ENCODE results near the gene JAGN1.

The JAGN1 gene

DNA sequence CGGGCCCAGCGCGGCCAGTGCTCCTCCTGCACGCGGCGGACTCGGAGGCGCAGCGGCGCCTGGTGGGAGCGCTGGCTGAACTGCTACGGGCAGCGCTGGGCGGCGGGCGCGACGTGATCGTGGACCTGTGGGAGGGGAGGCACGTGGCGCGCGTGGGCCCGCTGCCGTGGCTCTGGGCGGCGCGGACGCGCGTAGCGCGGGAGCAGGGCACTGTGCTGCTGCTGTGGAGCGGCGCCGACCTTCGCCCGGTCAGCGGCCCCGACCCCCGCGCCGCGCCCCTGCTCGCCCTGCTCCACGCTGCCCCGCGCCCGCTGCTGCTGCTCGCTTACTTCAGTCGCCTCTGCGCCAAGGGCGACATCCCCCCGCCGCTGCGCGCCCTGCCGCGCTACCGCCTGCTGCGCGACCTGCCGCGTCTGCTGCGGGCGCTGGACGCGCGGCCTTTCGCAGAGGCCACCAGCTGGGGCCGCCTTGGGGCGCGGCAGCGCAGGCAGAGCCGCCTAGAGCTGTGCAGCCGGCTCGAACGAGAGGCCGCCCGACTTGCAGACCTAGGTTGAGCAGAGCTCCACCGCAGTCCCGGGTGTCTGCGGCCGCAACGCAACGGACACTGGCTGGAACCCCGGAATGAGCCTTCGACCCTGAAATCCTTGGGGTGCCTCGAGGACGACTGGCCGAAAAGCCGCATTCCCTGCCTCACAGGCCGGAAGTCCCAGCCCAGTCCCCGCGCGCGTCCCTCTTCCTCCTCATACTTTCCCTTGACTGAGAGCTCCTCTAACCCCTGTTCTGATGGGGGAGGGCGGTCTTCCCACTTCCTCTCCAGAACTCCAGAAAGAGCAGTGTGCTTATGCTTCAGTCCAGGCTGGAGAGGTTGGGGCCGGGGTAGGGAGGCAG is 25.1 kb downstream of the JAGN1 start:
- H3K9me3 Mint-ChIP-seq, result no peaks in the 10 kb centered on the region
- H3K27ac Mint-ChIP-seq, result peak overlapping the region; percentile 36
- H3K4me3 Mint-ChIP-seq, result peak overlapping the region; percentile 70
- no peaks in the 10 kb centered on the region for H3K36me3 Mint-ChIP-seq (ENCODE audit: low read depth)
- peaks cover 6% of the 10 kb centered on the region for H3K27me3 Mint-ChIP-seq
- H3K4me1 Mint-ChIP-seq (ENCODE audit: low read depth), result peaks cover 27% of the 10 kb centered on the region

DNA sequence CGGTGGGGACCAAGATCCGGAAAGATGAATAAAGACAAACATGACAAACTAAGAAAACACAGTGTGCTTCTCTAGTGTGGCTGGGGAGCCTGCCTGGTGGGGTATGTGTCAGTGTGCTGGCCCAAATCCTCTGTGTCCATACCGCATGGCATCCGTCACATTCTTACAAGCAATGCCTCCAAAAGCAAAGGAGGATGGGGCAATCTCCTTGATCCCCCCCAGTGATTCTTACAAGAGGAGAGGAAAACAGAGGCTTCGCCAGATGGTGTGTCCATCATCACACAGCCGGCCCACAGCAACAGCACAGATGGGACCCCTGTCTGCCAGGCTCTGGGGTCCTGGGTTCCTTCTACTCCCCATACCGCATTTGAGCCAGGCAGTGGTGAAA is 25.9 kb downstream of the JAGN1 start:
- peak overlapping the region; percentile 31 for H3K27ac Mint-ChIP-seq
- H3K9me3 Mint-ChIP-seq, result no peaks in the 10 kb centered on the region
- peaks cover 27% of the 10 kb centered on the region for H3K4me1 Mint-ChIP-seq (ENCODE audit: low read depth)
- no peaks in the 10 kb centered on the region for H3K36me3 Mint-ChIP-seq (ENCODE audit: low read depth)
- peak overlapping the region; percentile 70 for H3K4me3 Mint-ChIP-seq
- H3K27me3 Mint-ChIP-seq, result peaks cover 6% of the 10 kb centered on the region

DNA sequence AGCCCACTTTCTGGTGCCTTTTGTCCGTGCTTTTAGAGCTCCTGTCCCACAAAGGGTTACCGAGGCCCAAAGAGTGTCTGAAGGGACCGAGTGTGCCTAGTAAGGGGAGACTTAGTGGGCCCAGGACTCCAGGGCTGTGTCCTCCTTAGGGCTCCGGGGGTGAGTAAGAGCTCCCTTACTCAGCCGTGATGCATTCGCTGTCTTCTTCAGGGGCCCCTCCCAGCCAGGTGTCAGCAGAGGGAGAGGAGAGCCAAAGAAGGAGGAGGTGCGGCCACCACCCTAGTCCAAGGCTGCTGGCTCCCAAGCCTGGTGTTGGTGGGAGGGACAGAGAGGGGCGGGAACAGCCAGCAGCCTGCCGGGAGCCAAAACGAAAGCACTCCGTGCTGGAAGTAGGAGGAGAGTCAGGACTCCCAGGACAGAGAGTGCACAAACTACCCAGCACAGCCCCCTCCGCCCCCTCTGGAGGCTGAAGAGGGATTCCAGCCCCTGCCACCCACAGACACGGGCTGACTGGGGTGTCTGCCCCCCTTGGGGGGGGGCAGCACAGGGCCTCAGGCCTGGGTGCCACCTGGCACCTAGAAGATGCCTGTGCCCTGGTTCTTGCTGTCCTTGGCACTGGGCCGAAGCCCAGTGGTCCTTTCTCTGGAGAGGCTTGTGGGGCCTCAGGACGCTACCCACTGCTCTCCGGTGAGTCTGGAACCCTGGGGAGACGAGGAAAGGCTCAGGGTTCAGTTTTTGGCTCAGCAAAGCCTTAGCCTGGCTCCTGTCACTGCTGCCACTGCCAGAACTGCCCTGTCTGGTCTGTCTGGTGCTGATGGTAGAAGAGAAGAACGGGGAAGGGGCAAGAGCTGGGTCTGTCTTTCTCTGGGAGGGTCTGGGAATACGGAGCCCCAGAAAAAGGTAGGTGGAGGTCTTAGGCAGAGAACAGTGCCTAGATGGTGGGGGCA is 26.6 kb downstream of the JAGN1 start, which contains the start of gene IL17RC:
Gene IL17RC (plus strand): TSS at position 365 of the 947 bp plus-strand sequence. CDS start 218 bp downstream, at position 583.
- Mint-ChIP-seq H3K4me1 (ENCODE audit: low read depth) (peaks cover 22% of the 10 kb centered on the region), H3K9me3 (no peaks in the 10 kb centered on the region), H3K27me3 (peaks cover 4% of the 10 kb centered on the region), H3K27ac (peak within 1 kb of the TSS; percentile 36), H3K36me3 (ENCODE audit: low read depth) (no peaks in the 10 kb centered on the region), H3K4me3 (peak within 1 kb of the TSS; percentile 70)

DNA sequence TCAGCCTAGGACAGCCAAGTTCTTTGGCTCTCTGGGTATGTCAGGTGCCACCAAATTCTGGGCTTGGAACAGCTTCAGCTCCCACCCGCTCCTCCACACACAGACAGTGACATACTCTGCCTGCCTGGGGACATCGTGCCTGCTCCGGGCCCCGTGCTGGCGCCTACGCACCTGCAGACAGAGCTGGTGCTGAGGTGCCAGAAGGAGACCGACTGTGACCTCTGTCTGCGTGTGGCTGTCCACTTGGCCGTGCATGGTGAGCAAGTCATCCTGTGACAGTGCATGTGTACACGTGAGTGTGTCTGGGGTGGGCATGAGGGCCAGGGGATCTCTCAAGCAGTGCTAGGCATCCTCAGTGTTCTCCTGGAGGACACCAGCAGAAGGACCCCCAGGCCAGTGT is 27.4 kb downstream of the JAGN1 start:
- Mint-ChIP-seq H3K36me3 (ENCODE audit: low read depth) (no peaks in the 10 kb centered on the region), H3K4me1 (ENCODE audit: low read depth) (peaks cover 14% of the 10 kb centered on the region), H3K27me3 (peaks cover 4% of the 10 kb centered on the region), H3K4me3 (no peak overlapping the region), H3K27ac (no peak overlapping the region), H3K9me3 (no peaks in the 10 kb centered on the region)

DNA sequence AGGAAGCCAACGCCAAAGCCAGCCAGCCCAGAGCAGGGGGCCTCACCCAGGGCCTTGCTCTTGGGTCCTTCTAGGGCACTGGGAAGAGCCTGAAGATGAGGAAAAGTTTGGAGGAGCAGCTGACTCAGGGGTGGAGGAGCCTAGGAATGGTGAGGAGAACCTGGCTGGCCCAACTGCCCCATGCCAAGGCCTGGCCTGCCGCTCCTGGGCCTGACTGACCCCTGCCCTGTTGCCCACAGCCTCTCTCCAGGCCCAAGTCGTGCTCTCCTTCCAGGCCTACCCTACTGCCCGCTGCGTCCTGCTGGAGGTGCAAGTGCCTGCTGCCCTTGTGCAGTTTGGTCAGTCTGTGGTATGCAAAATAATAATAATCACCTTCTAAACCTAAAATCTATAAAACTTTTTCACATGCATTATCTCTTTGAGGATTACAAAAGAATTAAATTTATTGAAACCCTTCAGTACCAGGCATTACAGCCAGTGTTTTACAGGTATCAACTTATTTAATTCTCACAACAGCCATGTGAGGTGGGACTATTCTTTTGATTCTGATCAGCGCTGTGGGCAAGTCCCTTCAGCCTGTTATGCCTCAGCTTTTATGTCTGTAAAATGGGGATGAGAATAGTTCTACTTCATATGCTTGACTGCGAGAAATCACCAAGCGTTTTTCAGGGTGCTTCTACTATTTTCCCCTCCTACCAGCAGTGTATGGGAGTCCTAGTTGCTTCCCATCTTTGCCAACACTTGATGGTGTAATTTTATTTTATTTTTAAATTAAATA is 28.0 kb downstream of the JAGN1 start:
- H3K27me3 Mint-ChIP-seq, result peaks cover 4% of the 10 kb centered on the region
- H3K27ac Mint-ChIP-seq, result no peak overlapping the region
- no peak overlapping the region for H3K4me3 Mint-ChIP-seq

DNA sequence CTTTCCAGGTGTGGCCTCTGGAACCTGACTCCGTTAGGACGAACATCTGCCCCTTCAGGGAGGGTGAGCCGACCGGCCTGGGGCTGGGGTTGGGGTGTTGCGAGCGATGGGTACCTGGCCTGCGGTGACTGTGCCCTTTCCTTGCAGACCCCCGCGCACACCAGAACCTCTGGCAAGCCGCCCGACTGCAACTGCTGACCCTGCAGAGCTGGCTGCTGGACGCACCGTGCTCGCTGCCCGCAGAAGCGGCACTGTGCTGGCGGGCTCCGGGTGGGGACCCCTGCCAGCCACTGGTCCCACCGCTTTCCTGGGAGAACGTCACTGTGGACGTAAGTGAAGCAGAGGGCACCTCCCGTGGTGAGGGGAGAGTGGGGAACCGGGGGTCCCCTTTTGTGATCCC is 37.7 kb downstream of the JAGN1 start:
- Mint-ChIP-seq H3K9me3 (no peaks in the 10 kb centered on the region), H3K36me3 (ENCODE audit: low read depth) (no peaks in the 10 kb centered on the region), H3K4me1 (ENCODE audit: low read depth) (peaks cover 16% of the 10 kb centered on the region), H3K27ac (no peak overlapping the region), H3K4me3 (no peak overlapping the region), H3K27me3 (no peaks in the 10 kb centered on the region)

More for the DNA sequence above, 28.0 kb downstream of the JAGN1 start:
- Mint-ChIP-seq H3K36me3 (ENCODE audit: low read depth) (no peaks in the 10 kb centered on the region), H3K9me3 (no peaks in the 10 kb centered on the region), H3K4me1 (ENCODE audit: low read depth) (peaks cover 13% of the 10 kb centered on the region)

DNA sequence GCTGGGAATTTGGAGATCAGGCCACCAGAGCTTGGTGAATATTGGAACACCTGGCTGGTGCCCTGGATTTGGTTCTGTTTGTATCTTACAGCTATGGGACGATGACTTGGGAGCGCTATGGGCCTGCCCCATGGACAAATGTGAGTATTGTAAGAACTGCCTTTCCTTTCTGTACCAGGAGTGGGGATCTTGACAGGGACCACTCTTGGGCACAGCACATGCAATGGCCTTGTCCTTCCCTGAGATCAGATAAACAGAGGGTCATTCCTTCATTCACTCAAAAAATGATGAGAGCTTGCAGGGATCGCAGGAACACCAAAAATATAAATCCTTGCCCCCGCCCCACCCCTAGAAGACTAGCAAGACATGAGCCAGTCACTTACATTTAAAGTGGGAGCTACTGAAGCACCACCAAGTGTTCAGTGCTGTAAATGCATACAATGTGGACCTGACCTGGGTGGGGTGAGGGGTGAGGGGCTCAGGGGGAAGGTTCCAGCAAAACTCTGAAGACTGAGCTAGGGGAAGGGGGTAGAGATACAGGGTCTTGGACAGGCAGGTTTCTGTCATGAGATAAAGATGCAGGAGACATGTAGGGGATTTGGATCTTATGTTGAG is 40.5 kb downstream of the JAGN1 start:
- H3K4me1 Mint-ChIP-seq (ENCODE audit: low read depth), result peaks cover 41% of the 10 kb centered on the region
- H3K27ac Mint-ChIP-seq, result no peak overlapping the region
- H3K4me3 Mint-ChIP-seq, result no peak overlapping the region
- peaks cover 11% of the 10 kb centered on the region for H3K36me3 Mint-ChIP-seq (ENCODE audit: low read depth)
- no peaks in the 10 kb centered on the region for H3K9me3 Mint-ChIP-seq
- no peaks in the 10 kb centered on the region for H3K27me3 Mint-ChIP-seq

DNA sequence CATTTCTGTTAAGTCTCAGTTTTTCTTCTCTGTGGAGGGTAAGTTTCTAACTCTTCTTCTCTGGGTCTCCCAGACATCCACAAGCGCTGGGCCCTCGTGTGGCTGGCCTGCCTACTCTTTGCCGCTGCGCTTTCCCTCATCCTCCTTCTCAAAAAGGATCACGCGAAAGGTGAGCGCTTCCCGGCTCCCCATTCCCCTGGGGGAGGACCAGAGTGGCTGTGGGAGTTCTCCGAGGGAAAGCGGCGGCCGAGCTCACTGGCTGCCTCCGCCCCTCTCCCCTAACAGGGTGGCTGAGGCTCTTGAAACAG is 42.1 kb downstream of the JAGN1 start:
- H3K4me1 Mint-ChIP-seq (ENCODE audit: low read depth), result peaks cover 41% of the 10 kb centered on the region
- H3K4me3 Mint-ChIP-seq, result peak overlapping the region; percentile 96
- peaks cover 21% of the 10 kb centered on the region for H3K36me3 Mint-ChIP-seq (ENCODE audit: low read depth)
- no peaks in the 10 kb centered on the region for H3K9me3 Mint-ChIP-seq
- H3K27me3 Mint-ChIP-seq, result no peaks in the 10 kb centered on the region
- peak overlapping the region; percentile 94 for H3K27ac Mint-ChIP-seq

DNA sequence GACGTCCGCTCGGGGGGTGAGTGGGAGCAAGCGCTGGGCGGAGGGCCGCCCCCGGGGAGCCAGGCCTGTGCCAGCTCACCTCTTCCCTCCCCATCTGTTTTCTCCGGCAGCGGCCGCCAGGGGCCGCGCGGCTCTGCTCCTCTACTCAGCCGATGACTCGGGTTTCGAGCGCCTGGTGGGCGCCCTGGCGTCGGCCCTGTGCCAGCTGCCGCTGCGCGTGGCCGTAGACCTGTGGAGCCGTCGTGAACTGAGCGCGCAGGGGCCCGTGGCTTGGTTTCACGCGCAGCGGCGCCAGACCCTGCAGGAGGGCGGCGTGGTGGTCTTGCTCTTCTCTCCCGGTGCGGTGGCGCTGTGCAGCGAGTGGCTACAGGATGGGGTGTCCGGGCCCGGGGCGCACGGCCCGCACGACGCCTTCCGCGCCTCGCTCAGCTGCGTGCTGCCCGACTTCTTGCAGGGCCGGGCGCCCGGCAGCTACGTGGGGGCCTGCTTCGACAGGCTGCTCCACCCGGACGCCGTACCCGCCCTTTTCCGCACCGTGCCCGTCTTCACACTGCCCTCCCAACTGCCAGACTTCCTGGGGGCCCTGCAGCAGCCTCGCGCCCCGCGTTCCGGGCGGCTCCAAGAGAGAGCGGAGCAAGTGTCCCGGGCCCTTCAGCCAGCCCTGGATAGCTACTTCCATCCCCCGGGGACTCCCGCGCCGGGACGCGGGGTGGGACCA is 42.6 kb downstream of the JAGN1 start:
- H3K27me3 Mint-ChIP-seq, result no peaks in the 10 kb centered on the region
- peak overlapping the region; percentile 94 for H3K27ac Mint-ChIP-seq
- H3K9me3 Mint-ChIP-seq, result no peaks in the 10 kb centered on the region
- H3K36me3 Mint-ChIP-seq (ENCODE audit: low read depth), result peaks cover 21% of the 10 kb centered on the region
- H3K4me1 Mint-ChIP-seq (ENCODE audit: low read depth), result peaks cover 41% of the 10 kb centered on the region
- peak overlapping the region; percentile 96 for H3K4me3 Mint-ChIP-seq

DNA sequence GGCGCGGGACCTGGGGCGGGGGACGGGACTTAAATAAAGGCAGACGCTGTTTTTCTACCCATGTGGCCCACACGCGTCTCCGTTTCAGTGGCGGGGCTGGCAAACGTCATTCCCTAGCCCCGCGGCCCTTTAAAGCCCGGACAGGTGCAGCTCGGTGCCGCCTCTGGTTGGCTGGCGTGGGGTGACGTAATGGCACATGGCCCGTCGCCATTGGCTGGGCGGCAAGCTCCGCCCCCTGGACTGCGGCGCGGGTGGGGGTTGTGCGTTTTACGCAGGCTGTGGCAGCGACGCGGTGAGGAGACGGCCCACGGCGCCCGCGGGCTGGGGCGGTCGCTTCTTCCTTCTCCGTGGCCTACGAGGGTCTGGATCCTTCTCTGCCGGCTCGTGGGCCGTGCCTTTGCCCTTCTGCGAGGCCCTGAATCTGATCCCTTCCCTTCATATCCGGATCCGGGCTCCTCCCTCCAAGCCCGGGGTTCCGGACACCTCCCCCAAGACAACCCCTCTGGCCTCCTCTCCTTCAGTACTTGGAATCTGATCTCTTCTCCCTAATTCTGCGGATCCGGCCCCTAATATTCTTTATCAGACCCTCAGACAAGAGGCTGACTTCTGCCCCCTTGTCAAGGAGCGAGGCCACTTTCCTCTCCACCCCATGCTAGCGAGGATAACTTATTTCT is 43.3 kb downstream of the JAGN1 start, which contains the start of gene CRELD1:
Gene CRELD1 (plus strand): TSS at position 274 of the 674 bp plus-strand sequence. CDS start 605 bp downstream, outside the sequence.
- Mint-ChIP-seq H3K4me1 (ENCODE audit: low read depth) (peaks cover 41% of the 10 kb centered on the region), H3K9me3 (no peaks in the 10 kb centered on the region), H3K27ac (peak within 1 kb of the TSS; percentile 94), H3K27me3 (no peaks in the 10 kb centered on the region), H3K36me3 (ENCODE audit: low read depth) (peaks cover 21% of the 10 kb centered on the region), H3K4me3 (peak within 1 kb of the TSS; percentile 96)

DNA sequence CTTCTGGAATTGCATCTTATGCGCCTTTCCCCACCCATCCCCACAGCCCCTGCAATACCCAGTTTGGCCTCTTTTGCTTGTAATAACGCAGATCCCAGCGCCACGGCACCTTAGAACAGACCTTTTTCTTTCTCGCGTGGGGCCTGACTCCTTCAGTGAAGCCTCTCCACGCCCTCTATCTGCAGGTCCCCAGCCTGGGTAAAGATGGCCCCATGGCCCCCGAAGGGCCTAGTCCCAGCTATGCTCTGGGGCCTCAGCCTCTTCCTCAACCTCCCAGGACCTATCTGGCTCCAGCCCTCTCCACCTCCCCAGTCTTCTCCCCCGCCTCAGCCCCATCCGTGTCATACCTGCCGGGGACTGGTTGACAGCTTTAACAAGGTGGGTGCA is 43.8 kb downstream of the JAGN1 start:
- peak overlapping the region; percentile 96 for H3K4me3 Mint-ChIP-seq
- no peaks in the 10 kb centered on the region for H3K27me3 Mint-ChIP-seq
- H3K4me1 Mint-ChIP-seq (ENCODE audit: low read depth), result peaks cover 41% of the 10 kb centered on the region
- peaks cover 21% of the 10 kb centered on the region for H3K36me3 Mint-ChIP-seq (ENCODE audit: low read depth)
- no peaks in the 10 kb centered on the region for H3K9me3 Mint-ChIP-seq
- H3K27ac Mint-ChIP-seq, result peak overlapping the region; percentile 94

DNA sequence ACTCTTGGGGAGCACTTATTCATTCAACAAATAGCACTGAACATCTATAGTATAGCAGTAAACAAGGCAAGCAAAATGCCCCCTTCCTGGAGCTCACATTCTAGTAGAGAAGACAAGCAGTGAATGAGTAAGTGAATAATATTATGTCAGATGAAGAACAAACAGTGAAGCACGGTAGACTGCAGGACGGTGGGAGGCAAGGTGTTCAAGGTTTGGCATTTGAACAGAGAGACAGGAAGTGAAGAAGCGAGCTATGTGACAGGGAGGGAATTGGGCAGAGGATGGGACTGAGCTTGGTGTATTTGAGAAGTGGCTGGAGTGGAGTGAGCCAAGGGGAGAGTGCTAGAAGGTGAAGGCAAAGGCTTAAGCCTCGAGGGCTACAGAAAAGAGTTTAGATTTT is 44.6 kb downstream of the JAGN1 start:
- peak overlapping the region; percentile 96 for H3K4me3 Mint-ChIP-seq
- peaks cover 21% of the 10 kb centered on the region for H3K36me3 Mint-ChIP-seq (ENCODE audit: low read depth)

DNA sequence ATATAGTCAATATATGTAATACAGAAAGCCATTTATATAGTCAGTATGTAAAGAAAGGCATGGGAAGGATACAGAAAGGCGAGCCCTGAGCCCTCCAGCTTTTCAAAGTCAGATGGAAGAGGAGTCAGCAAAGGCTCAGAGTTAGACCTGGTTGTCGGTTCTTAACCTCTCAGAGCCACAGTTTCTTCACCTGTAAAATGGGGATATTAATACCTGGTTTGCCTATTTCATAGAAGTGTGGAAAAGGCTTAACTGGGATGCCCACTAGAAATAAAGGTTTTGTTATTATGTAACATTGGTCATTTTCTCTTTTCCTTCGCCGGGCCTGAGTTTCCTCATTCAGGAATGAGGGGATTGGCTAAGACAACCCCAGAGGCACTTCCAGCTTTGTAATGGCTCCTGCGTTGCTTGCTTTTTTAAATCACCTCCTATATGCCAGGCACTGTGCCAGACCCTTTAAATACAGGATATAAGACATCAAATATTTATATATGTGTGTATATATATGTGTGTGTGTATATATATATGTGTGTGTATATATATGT is 45.6 kb downstream of the JAGN1 start:
- no peaks in the 10 kb centered on the region for H3K9me3 Mint-ChIP-seq
- no peak overlapping the region for H3K27ac Mint-ChIP-seq
- peaks cover 21% of the 10 kb centered on the region for H3K36me3 Mint-ChIP-seq (ENCODE audit: low read depth)
- peaks cover 40% of the 10 kb centered on the region for H3K4me1 Mint-ChIP-seq (ENCODE audit: low read depth)
- H3K4me3 Mint-ChIP-seq, result no peak overlapping the region
- no peaks in the 10 kb centered on the region for H3K27me3 Mint-ChIP-seq

More for the DNA sequence above, 44.6 kb downstream of the JAGN1 start:
- Mint-ChIP-seq H3K4me1 (ENCODE audit: low read depth) (peaks cover 41% of the 10 kb centered on the region), H3K9me3 (no peaks in the 10 kb centered on the region), H3K27ac (peak overlapping the region; percentile 94), H3K27me3 (no peaks in the 10 kb centered on the region)

Data from stimulated activated naive CD8-positive, alpha-beta T cell treated with anti-CD3 and anti-CD28 coated beads, Interleukin-15, Interleukin-2, amounts not matched to agents 100 ng/mL and 50 ng/mL, for 24 hours (primary cell).